Upper lobe of left lung (tissue), 6 donors: ENCODE data around the gene CILP2. TPM values are rescaled to one million over a fixed set of nuclear protein-coding genes. Genes with fewer than 3 reads are reported as not detected.

Experiments
- ATAC-seq, 2 donors: fragments of 200-7000 bp; cut with Tn5 transposase; one replicate each; pipeline ENCODE4 v1.9.1; 2022; ENCODE audit warnings: mild to moderate bottlenecking in 2 of 2, moderate library complexity in 2 of 2; ENCODE audit not compliant: low FRiP score in 2 of 2
- DNase-seq, 2 donors: peaks; one replicate each; pipeline ENCODE4 v3.0.0-alpha.2; 2019 to 2020
- H3K27ac ChIP-seq, 4 donors: fragments of 200-600 bp; sonication (generic); one replicate each; pipeline ENCODE4 v1.5.1; 2016 to 2019
- H3K27me3 ChIP-seq, 4 donors: fragments of 200-600 bp; sonication (generic); one replicate each; pipeline ENCODE4 v1.5.1; 2017 to 2019
- H3K36me3 ChIP-seq, 4 donors: fragments of 200-600 bp; sonication (generic); one replicate each; pipeline ENCODE4 v1.5.1; 2016 to 2019
- H3K4me1 ChIP-seq, 4 donors: fragments of 200-600 bp; sonication (generic); one replicate each; pipeline ENCODE4 v1.5.1; 2018 to 2019
- H3K4me3 ChIP-seq, 4 donors: fragments of 200-600 bp; sonication (generic); one replicate each; pipeline ENCODE4 v1.5.1; 2017 to 2019; ENCODE audit warnings: mild to moderate bottlenecking in 2 of 4, moderate library complexity in 1 of 4
- H3K9me3 ChIP-seq, 4 donors: fragments of 200-600 bp; sonication (generic); one replicate each; pipeline ENCODE4 v1.5.1; 2018 to 2019
- CTCF ChIP-seq, 6 experiments: fragments of 450-650 bp in 4 of 6; fragments of 200-600 bp in 2 of 6; sonication (generic) in 2 of 6; IDR thresholded peaks; one replicate each; pipeline ENCODE4 v1.5.1; 2016 to 2019; ENCODE audit warnings: antibody characterized with exemption in 6 of 6
- EP300 ChIP-seq, 4 donors: sonication (generic); formaldehyde crosslinking; IDR thresholded peaks; one replicate each; pipeline ENCODE4 v1.5.1; 2017; ENCODE audit warnings: antibody characterized with exemption in 4 of 4, control low read depth in 2 of 4
- POLR2A ChIP-seq, 4 donors: fragments of 450-650 bp; IDR thresholded peaks; one replicate each; pipeline ENCODE4 v1.5.1; 2016 to 2017; ENCODE audit warnings: antibody characterized with exemption in 4 of 4, mild to moderate bottlenecking in 2 of 4
- POLR2AphosphoS5 ChIP-seq, 2 donors: sonication (generic); formaldehyde crosslinking; IDR thresholded peaks; one replicate each; pipeline ENCODE4 v1.5.1; 2017; ENCODE audit warnings: antibody characterized with exemption in 2 of 2
- WGBS, 2 donors: methylation state at CpG; one replicate each; pipeline ENCODE4 v1.1.5; 2017 to 2018; 5-methylcytosine and 5-hydroxymethylcytosine counted together
- total RNA-seq, 6 donors: library from RNA; depleted of rRNA in 4 of 6; stranded (reverse); fragments of >200 nt in 4 of 6; gene quantifications; one replicate each; pipeline versions ENCODE4 v1.1.0 to v1.2.1, GENCODE V29; 2016 to 2021
- donor health status: DM: no; HTN: no; CAD: no; lungs with moderate emphysema.
- donor health status: DM: no; HTN: yes; CAD: no; lungs with severe emphysema.

The CILP2 gene
- total RNA-seq, 6 donors from 2014 or later: 0.14 to 0.37 TPM; not detected in 4

DNA sequence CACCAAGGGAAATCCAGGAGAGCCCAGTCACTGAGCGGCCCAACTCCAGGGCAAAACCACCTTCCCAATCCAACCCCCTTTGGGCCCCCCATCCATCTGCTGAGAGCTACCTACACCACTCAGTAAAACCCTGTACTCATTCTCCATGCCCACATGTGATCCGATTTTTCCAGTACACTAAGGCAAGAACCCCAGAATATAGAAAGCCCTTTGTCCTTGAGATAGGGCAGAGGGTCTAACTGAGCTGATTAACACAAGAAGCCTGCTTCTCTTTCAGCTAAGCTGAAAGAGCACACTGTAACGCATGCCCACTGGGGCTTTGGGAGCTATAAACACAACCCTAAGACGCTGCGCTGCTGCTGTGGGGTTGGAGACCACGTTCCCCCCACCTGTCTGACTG is 44.4 kb downstream of the CILP2 start:
- Histone ChIP-seq H3K4me1 (no peaks in the 10 kb centered on the region), H3K4me3 (no peak overlapping the region), H3K9me3 (no peaks in the 10 kb centered on the region), H3K27me3 (no peaks in the 10 kb centered on the region), H3K36me3 (no peaks in the 10 kb centered on the region), H3K27ac (no peak overlapping the region)
- 95% methylated on average over 5 to 6 of the region's 6 CpGs for WGBS, 2 donors
- no peak for TF ChIP-seq EP300 (IDR thresholded peaks at IDR 0.05)
- no peak for TF ChIP-seq CTCF (IDR thresholded peaks at IDR 0.05)
- no peak for TF ChIP-seq POLR2AphosphoS5 (IDR thresholded peaks at IDR 0.05)
- no peak for TF ChIP-seq POLR2A (IDR thresholded peaks at IDR 0.05)
- DNase-seq: no peak
- ATAC-seq: no peak

DNA sequence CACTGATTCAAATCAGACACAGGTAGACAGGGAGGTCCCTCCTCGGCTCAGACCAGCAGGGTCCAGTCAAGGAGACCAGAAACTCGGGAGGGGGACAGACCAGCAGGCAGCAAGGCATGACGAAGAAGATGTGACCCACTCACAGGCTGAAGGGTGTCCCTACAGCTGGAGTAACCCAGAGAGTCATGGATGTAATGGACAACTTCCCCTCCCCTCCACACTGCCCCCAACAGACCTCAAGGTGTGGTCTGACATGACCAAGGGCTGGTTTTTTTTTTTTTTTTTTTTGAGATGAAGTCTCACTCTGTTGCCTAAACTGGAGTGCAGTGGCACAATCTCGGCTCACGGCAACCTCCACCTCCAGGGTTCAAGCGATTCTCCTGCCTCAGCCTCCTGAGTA is 46.3 kb downstream of the CILP2 start:
- no peak overlapping the region for H3K4me3 ChIP-seq
- DNase-seq (no peak), ATAC-seq (no peak)
- no peaks in the 10 kb centered on the region for H3K36me3 ChIP-seq
- no peak for TF ChIP-seq POLR2A (IDR thresholded peaks at IDR 0.05)
- no peaks in the 10 kb centered on the region for H3K9me3 ChIP-seq
- no peak overlapping the region for H3K27ac ChIP-seq
- H3K4me1 ChIP-seq: no peaks in the 10 kb centered on the region
- WGBS, 2 donors: 80 to 91% methylated on average over 6 of the region's 6 CpGs
- no peaks in the 10 kb centered on the region for H3K27me3 ChIP-seq

- H3K27me3 ChIP-seq: no peaks in the 10 kb centered on the region
- 84 to 98% methylated on average over 4 to 5 of the region's 5 CpGs for WGBS, 2 donors
- H3K4me3 ChIP-seq: no peak overlapping the region
- H3K27ac ChIP-seq: no peak overlapping the region
- no peak for ATAC-seq
- peaks cover 11 to 15% (median 13%) of the 10 kb centered on the region in 4 donors for H3K4me1 ChIP-seq
- TF ChIP-seq POLR2AphosphoS5 (IDR thresholded peaks at IDR 0.05): no peak
- no peak for TF ChIP-seq EP300 (IDR thresholded peaks at IDR 0.05)
- no peak for TF ChIP-seq POLR2A (IDR thresholded peaks at IDR 0.05)
- no peak for TF ChIP-seq CTCF (IDR thresholded peaks at IDR 0.05)
- no peak for DNase-seq
- no peaks in the 10 kb centered on the region for H3K9me3 ChIP-seq
- H3K36me3 ChIP-seq: no peaks in the 10 kb centered on the region
Observed at GRCh38 chr19:19587771-19588170, 49.7 kb downstream of the CILP2 start.

- Histone ChIP-seq H3K9me3 (no peaks in the 10 kb centered on the region), H3K4me3 (no peak overlapping the region), H3K4me1 (peaks cover 11 to 15% (median 13%) of the 10 kb centered on the region in 4 donors), H3K27me3 (no peaks in the 10 kb centered on the region), H3K36me3 (no peaks in the 10 kb centered on the region), H3K27ac (peak overlapping the region in 1 of 4 donors; percentile 5)
- TF ChIP-seq POLR2A (IDR thresholded peaks at IDR 0.05): no peak
- TF ChIP-seq POLR2AphosphoS5 (IDR thresholded peaks at IDR 0.05): no peak
- no peak for TF ChIP-seq CTCF (IDR thresholded peaks at IDR 0.05)
- no peak for TF ChIP-seq EP300 (IDR thresholded peaks at IDR 0.05)
- DNase-seq (no peak), ATAC-seq (no peak)
- 83 to 84% methylated on average over 2 of the region's 2 CpGs for WGBS, 2 donors
Observed at GRCh38 chr19:19588546-19588945, 50.5 kb downstream of the CILP2 start.

- DNase-seq (peak in 1 of 2 donors; percentile 77), ATAC-seq (peak; percentile 50 to 71)
- Histone ChIP-seq H3K4me1 (peaks cover 13 to 36% (median 21%) of the 10 kb centered on the region in 4 donors), H3K27me3 (no peaks in the 10 kb centered on the region), H3K36me3 (no peaks in the 10 kb centered on the region), H3K27ac (peak overlapping the region; percentile 55 to 86 (median 58)), H3K9me3 (no peaks in the 10 kb centered on the region), H3K4me3 (no peak overlapping the region)
- no peak for TF ChIP-seq POLR2A (IDR thresholded peaks at IDR 0.05)
- TF ChIP-seq POLR2AphosphoS5 (IDR thresholded peaks at IDR 0.05): peak; percentile 34 to 65
- peak in 1 of 4 donors; percentile 48 for TF ChIP-seq EP300 (IDR thresholded peaks at IDR 0.05)
- no peak for TF ChIP-seq CTCF (IDR thresholded peaks at IDR 0.05)
- WGBS, 2 donors: 48 to 50% methylated on average over 6 to 13 of the region's 13 CpGs
Observed at GRCh38 chr19:19591133-19591825, 53.2 kb downstream of the CILP2 start.
